HFFc6 (cell line): Measurements from ENCODE around the gene MYOG. TPM values are rescaled to one million over a fixed set of nuclear protein-coding genes. Genes with fewer than 3 reads are reported as not detected.

ENCODE experiments used
- DNase-seq: peaks from one replicate; pipeline ENCODE4 v3.0.0-alpha.2; 2018
- H3K27ac Mint-ChIP-seq: 2 replicates; pipeline ENCODE4 v1.8.0; 2020; ENCODE audit warnings: mild to moderate bottlenecking, mixed read lengths
- H3K27me3 Mint-ChIP-seq: 2 replicates; pipeline ENCODE4 v1.8.0; 2021; ENCODE audit warnings: mild to moderate bottlenecking, moderate library complexity, mixed read lengths; ENCODE audit not compliant: insufficient read depth
- H3K36me3 Mint-ChIP-seq: 2 replicates; pipeline ENCODE4 v1.8.0; 2021; ENCODE audit warnings: low read depth, mixed read lengths
- H3K4me1 Mint-ChIP-seq: 2 replicates; pipeline ENCODE4 v1.8.0; 2020; ENCODE audit warnings: low read depth, mixed read lengths
- H3K4me3 Mint-ChIP-seq: 2 replicates; pipeline ENCODE4 v1.8.0; 2020; ENCODE audit warnings: mild to moderate bottlenecking, moderate library complexity, mixed read lengths
- H3K9me3 Mint-ChIP-seq: 2 replicates; pipeline ENCODE4 v1.8.0; 2020; ENCODE audit warnings: mild to moderate bottlenecking, mixed read lengths
- CTCF ChIP-seq: fragments of 200-600 bp; sonication (generic); IDR thresholded peaks from 2 replicates; pipeline ENCODE4 v1.5.0; 2021; ENCODE audit warnings: antibody characterized with exemption, mild to moderate bottlenecking
- total RNA-seq, 6 experiments: library from RNA; stranded (reverse); fragmentation: NEBNext Ultra II Directional; extraction: Animal tissue kit (Norgen Biotek cat#: 25700); gene quantifications; 2 replicates in 1 of 6; 3 replicates in 5 of 6; pipeline ENCODE4 v1.2.3, GENCODE V29; 2021

The MYOG gene
- total RNA-seq, 6 experiments from 2014 or later = not detected

- no peak for TF ChIP-seq CTCF
Measured at GRCh38 chr1:203051841-203052324, 33.9 kb downstream of the MYOG start.

GRCh38 chr1:203050826-203051225, 35.0 kb downstream of the MYOG start:
- Mint-ChIP-seq H3K27ac (no peak overlapping the region), H3K36me3 (no peaks in the 10 kb centered on the region), H3K27me3 (peaks cover 29% of the 10 kb centered on the region), H3K4me1 (peaks cover 20% of the 10 kb centered on the region), H3K9me3 (no peaks in the 10 kb centered on the region), H3K4me3 (no peak overlapping the region)
- DNase-seq = no peak
- no peak for TF ChIP-seq CTCF

More at GRCh38 chr1:203051841-203052324, 33.9 kb downstream of the MYOG start:
- Mint-ChIP-seq H3K4me3 (no peak overlapping the region), H3K9me3 (no peaks in the 10 kb centered on the region), H3K27ac (no peak overlapping the region), H3K36me3 (no peaks in the 10 kb centered on the region), H3K4me1 (peaks cover 12% of the 10 kb centered on the region), H3K27me3 (peaks cover 29% of the 10 kb centered on the region)
- no peak for DNase-seq

GRCh38 chr1:203049576-203050180, 36.1 kb downstream of the MYOG start:
- no peak for TF ChIP-seq CTCF
- H3K4me1 Mint-ChIP-seq = peaks cover 20% of the 10 kb centered on the region
- H3K4me3 Mint-ChIP-seq = no peak overlapping the region
- H3K36me3 Mint-ChIP-seq = no peaks in the 10 kb centered on the region
- H3K27me3 Mint-ChIP-seq = peaks cover 29% of the 10 kb centered on the region
- H3K27ac Mint-ChIP-seq = no peak overlapping the region
- no peaks in the 10 kb centered on the region for H3K9me3 Mint-ChIP-seq
- DNase-seq = no peak

GRCh38 chr1:203049077-203049476, 36.7 kb downstream of the MYOG start:
- Mint-ChIP-seq H3K9me3 (no peaks in the 10 kb centered on the region), H3K27me3 (peaks cover 34% of the 10 kb centered on the region), H3K36me3 (no peaks in the 10 kb centered on the region), H3K27ac (no peak overlapping the region), H3K4me3 (no peak overlapping the region), H3K4me1 (peaks cover 20% of the 10 kb centered on the region)
- DNase-seq = no peak
- no peak for TF ChIP-seq CTCF

- DNase-seq = no peak
- H3K27ac Mint-ChIP-seq = no peak overlapping the region
- no peak for TF ChIP-seq CTCF
- H3K4me3 Mint-ChIP-seq = no peak overlapping the region
- peaks cover 20% of the 10 kb centered on the region for H3K4me1 Mint-ChIP-seq
- H3K36me3 Mint-ChIP-seq = no peaks in the 10 kb centered on the region
- peaks cover 34% of the 10 kb centered on the region for H3K27me3 Mint-ChIP-seq
- no peaks in the 10 kb centered on the region for H3K9me3 Mint-ChIP-seq
Measured at GRCh38 chr1:203048555-203049051, 37.2 kb downstream of the MYOG start.
